ENCODE measurements around the gene SREBF2. TPM values are rescaled to one million over a fixed set of nuclear protein-coding genes. Genes with fewer than 3 reads are reported as not detected.

SREBF2 gene
- total and polyA plus RNA-seq, 2 donors (not counting 1 experiment from before 2014, with no cell fraction given), result 116 to 287 TPM

GRCh38 chr22:41929418-41929810 is 96.5 kb downstream of the SREBF2 start:
- peaks cover 11% of the 10 kb centered on the region for H4K20me1 ChIP-seq (ENCODE audit: control insufficient read depth, insufficient read depth, low read length, poor library complexity, severe bottlenecking)
- no peak overlapping the region for H3K9ac ChIP-seq (ENCODE audit: low read length)
- CTCF ChIA-PET, result interaction anchor here (0.8 to 17.9 kb wide), 2 partner anchors 8 to 17 kb away, joined by 3 to 499 read pairs; no protein-coding TSS in a partner anchor
- peak overlapping the region; percentile 93 for H3K4me2 ChIP-seq (replicated peaks; ENCODE audit: low read depth, low read length, poor library complexity, severe bottlenecking)
- peaks cover 0 to 4% (median 0%) of the 10 kb centered on the region in 3 donors for H3K9me3 ChIP-seq (ENCODE audit: control extremely low read depth in 1 of 3, control insufficient read depth in 2 of 3, insufficient read depth in 1 of 3, low read length in 2 of 3)
- no peak overlapping the region for H3K4me3 ChIP-seq (ENCODE audit: control extremely low read depth in 1 of 5, extremely low read depth in 1 of 5, insufficient read depth in 1 of 5, low read depth in 2 of 5, low read length in 4 of 5)
- POLR2A ChIA-PET, result interaction anchor here (0.6 to 16.8 kb wide), 6 partner anchors 5 to 97 kb away, joined by 5 to 960 read pairs (median 8); partner anchors contain the start of genes SHISA8, SREBF2, TNFRSF13C and WBP2NL
- peaks cover 76 to 88% of the 10 kb centered on the region in 2 donors for H3K4me1 ChIP-seq (ENCODE audit: control insufficient read depth in 2 of 2, insufficient read depth in 2 of 2, low read length in 2 of 2)
- H3K79me2 ChIP-seq (ENCODE audit: control insufficient read depth, insufficient read depth, low read length), result peaks cover 35% of the 10 kb centered on the region
- peaks cover 66% of the 10 kb centered on the region for H3K4me1 Mint-ChIP-seq
- WGBS (ENCODE audit: insufficient coverage), result 61% methylated on average over 6 of the region's 8 CpGs
- ATAC-seq (ENCODE audit: low read depth), result no peak
- H3K36me3 ChIP-seq (replicated peaks in 1 of 2; ENCODE audit: control extremely low read depth in 1 of 2, control insufficient read depth in 1 of 2, extremely low read depth in 1 of 2, insufficient read depth in 2 of 2, low read length in 1 of 2), result peaks cover 0 to 12% of the 10 kb centered on the region in 2 experiments
- H3K4me3 Mint-ChIP-seq, result peak overlapping the region; percentile 83
- peak overlapping the region; percentile 98 for H3K27ac Mint-ChIP-seq
- peak; percentile 56 for DNase-seq
- H2AFZ ChIP-seq (ENCODE audit: insufficient read depth, low read depth, low read length, poor library complexity, severe bottlenecking), result no peak overlapping the region
- H3K9me3 Mint-ChIP-seq (ENCODE audit: insufficient read depth), result no peaks in the 10 kb centered on the region
- intact Hi-C loops (cut with micrococcal nuclease), result no loop called here
- no peak for TF ChIP-seq EZH2 (IDR thresholded peaks at IDR 0.05; ENCODE audit: borderline replicate concordance, insufficient read depth, low read depth, low read length, poor library complexity, severe bottlenecking)
- TF ChIP-seq CTCF (IDR thresholded peaks at IDR 0.05), result no peak
- H3K27ac ChIP-seq (ENCODE audit: low read length in 2 of 2), result peak overlapping the region; percentile 94 to 95
- H3K27me3 ChIP-seq (replicated peaks in 1 of 4; ENCODE audit: control extremely low read depth in 1 of 4, control insufficient read depth in 3 of 4, insufficient read depth in 4 of 4, low read length in 3 of 4), result no peaks in the 10 kb centered on the region
- no peaks in the 10 kb centered on the region for H3K27me3 Mint-ChIP-seq

GRCh38 chr22:41931701-41932269 is 98.9 kb downstream of the SREBF2 start:
- 16% methylated on average over 10 of the region's 10 CpGs for WGBS (ENCODE audit: insufficient coverage)
- POLR2A ChIA-PET, result interaction anchor here (0.6 to 14.7 kb wide), 6 partner anchors 9 to 486 kb away, joined by 3 to 960 read pairs (median 4); partner anchors contain the start of genes SHISA8 and TNFRSF13C
- Mint-ChIP-seq H3K27me3 (no peaks in the 10 kb centered on the region), H3K9me3 (ENCODE audit: insufficient read depth) (no peaks in the 10 kb centered on the region), H3K27ac (peak overlapping the region; percentile 99), H3K4me3 (peak overlapping the region; percentile 70), H3K4me1 (peaks cover 82% of the 10 kb centered on the region)
- H3K4me3 ChIP-seq (ENCODE audit: control extremely low read depth in 1 of 5, extremely low read depth in 1 of 5, insufficient read depth in 1 of 5, low read depth in 2 of 5, low read length in 4 of 5), result no peak overlapping the region
- H3K79me2 ChIP-seq (ENCODE audit: control insufficient read depth, insufficient read depth, low read length), result peaks cover 17% of the 10 kb centered on the region
- intact Hi-C loops (cut with micrococcal nuclease), result loop anchor here (1.0 kb wide), 1 partner anchor 9 kb away; no protein-coding TSS in a partner anchor
- H3K27me3 ChIP-seq (replicated peaks in 1 of 4; ENCODE audit: control extremely low read depth in 1 of 4, control insufficient read depth in 3 of 4, insufficient read depth in 4 of 4, low read length in 3 of 4), result no peaks in the 10 kb centered on the region
- peak overlapping the region; percentile 99 for H3K27ac ChIP-seq (ENCODE audit: low read length in 2 of 2)
- peak overlapping the region; percentile 61 for H3K4me2 ChIP-seq (replicated peaks; ENCODE audit: low read depth, low read length, poor library complexity, severe bottlenecking)
- TF ChIP-seq EZH2 (IDR thresholded peaks at IDR 0.05; ENCODE audit: borderline replicate concordance, insufficient read depth, low read depth, low read length, poor library complexity, severe bottlenecking) (no peak), CTCF (IDR thresholded peaks at IDR 0.05) (no peak)
- peaks cover 0 to 4% (median 0%) of the 10 kb centered on the region in 3 donors for H3K9me3 ChIP-seq (ENCODE audit: control extremely low read depth in 1 of 3, control insufficient read depth in 2 of 3, insufficient read depth in 1 of 3, low read length in 2 of 3)
- no peak overlapping the region for H3K9ac ChIP-seq (ENCODE audit: low read length)
- no peaks in the 10 kb centered on the region for H4K20me1 ChIP-seq (ENCODE audit: control insufficient read depth, insufficient read depth, low read length, poor library complexity, severe bottlenecking)
- CTCF ChIA-PET, result interaction anchor here (0.8 to 17.9 kb wide), 3 partner anchors 6 to 235 kb away, joined by 3 to 499 read pairs (median 3); no protein-coding TSS in a partner anchor
- H3K4me1 ChIP-seq (ENCODE audit: control insufficient read depth in 2 of 2, insufficient read depth in 2 of 2, low read length in 2 of 2), result peaks cover 94 to 100% of the 10 kb centered on the region in 2 donors
- H3K36me3 ChIP-seq (replicated peaks in 1 of 2; ENCODE audit: control extremely low read depth in 1 of 2, control insufficient read depth in 1 of 2, extremely low read depth in 1 of 2, insufficient read depth in 2 of 2, low read length in 1 of 2), result no peaks in the 10 kb centered on the region
- DNase-seq, result peak; percentile 91
- peak; percentile 39 for ATAC-seq (ENCODE audit: low read depth)
- no peak overlapping the region for H2AFZ ChIP-seq (ENCODE audit: insufficient read depth, low read depth, low read length, poor library complexity, severe bottlenecking)
